KMS-11 (cell line): ENCODE measurements around the gene CDKL2.

Experiments used
- H2AFZ ChIP-seq: fragments of 200-600 bp; sonication (generic); 2 replicates; pipeline ENCODE4 v1.6.1; 2016; ENCODE audit warnings: antibody characterized with exemption, mixed run types, low read depth
- H3K27ac ChIP-seq: fragments of 200-600 bp; sonication (generic); 2 replicates; pipeline ENCODE4 v1.6.1; 2016; ENCODE audit warnings: mild to moderate bottlenecking, mixed run types
- H3K27me3 ChIP-seq: fragments of 200-600 bp; sonication (generic); 2 replicates; pipeline ENCODE4 v1.6.1; 2017; ENCODE audit warnings: mild to moderate bottlenecking, low read depth, mixed run types, moderate library complexity; ENCODE audit not compliant: insufficient read depth
- H3K36me3 ChIP-seq: fragments of 200-600 bp; sonication (generic); 2 replicates; pipeline ENCODE4 v1.6.1; 2017; ENCODE audit warnings: mild to moderate bottlenecking, mixed run types; ENCODE audit not compliant: insufficient read depth
- H3K4me1 ChIP-seq: fragments of 200-600 bp; sonication (generic); 2 replicates; pipeline ENCODE4 v1.6.1; 2016; ENCODE audit warnings: mild to moderate bottlenecking, low read depth, mixed run types; ENCODE audit not compliant: poor library complexity, severe bottlenecking
- H3K4me2 ChIP-seq: fragments of 200-600 bp; sonication (generic); 2 replicates; pipeline ENCODE4 v1.7.0; 2016; ENCODE audit warnings: mild to moderate bottlenecking, mixed run types
- H3K4me3 ChIP-seq: fragments of 200-600 bp; sonication (generic); IDR thresholded peaks from 2 replicates; pipeline ENCODE4 v1.6.1; 2017; ENCODE audit warnings: low read depth, low read length, mixed read lengths; ENCODE audit not compliant: insufficient read depth
- H3K79me2 ChIP-seq: fragments of 200-600 bp; sonication (generic); 2 replicates; pipeline ENCODE4 v1.6.1; 2016; ENCODE audit warnings: low read depth, mixed run types; ENCODE audit not compliant: insufficient read depth
- H3K9ac ChIP-seq: fragments of 200-600 bp; sonication (generic); 2 replicates; pipeline ENCODE4 v1.6.1; 2016; ENCODE audit warnings: mild to moderate bottlenecking, mixed run types
- H4K20me1 ChIP-seq: fragments of 200-600 bp; sonication (generic); 2 replicates; pipeline ENCODE4 v1.6.1; 2016; ENCODE audit warnings: mild to moderate bottlenecking, mixed run types; ENCODE audit not compliant: insufficient read depth
- CTCF ChIP-seq: fragments of 200-600 bp; sonication (generic); conservative IDR thresholded peaks from 2 replicates; pipeline ENCODE4 v1.6.1; 2017; ENCODE audit warnings: low read depth, mild to moderate bottlenecking, antibody characterized with exemption, low read length, moderate library complexity, mixed read lengths

The CDKL2 gene

DNA sequence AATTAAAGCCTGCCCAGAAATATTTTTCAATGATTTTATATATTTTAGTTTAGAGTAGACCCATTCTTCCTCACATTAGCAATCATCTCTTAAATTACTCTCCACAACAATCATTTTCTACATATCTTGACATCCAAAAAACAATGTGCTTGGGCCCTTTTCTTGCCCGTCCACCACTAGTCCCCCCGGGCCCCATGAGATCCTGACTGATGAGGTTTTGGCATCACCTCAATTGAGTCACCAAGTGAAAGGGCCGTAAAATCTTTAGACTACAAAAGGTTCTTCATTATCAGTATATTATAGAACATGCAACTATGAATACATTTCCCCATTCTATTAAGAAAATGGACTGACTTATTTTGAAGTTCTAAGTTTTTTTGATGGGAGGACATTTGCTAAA lies 4.0 kb upstream of the CDKL2 start:
- no peaks in the 10 kb centered on the region for H3K27me3 ChIP-seq
- no peak overlapping the region for H3K27ac ChIP-seq
- no peaks in the 10 kb centered on the region for H3K36me3 ChIP-seq
- H3K4me3 ChIP-seq = no peak overlapping the region
- H3K79me2 ChIP-seq = no peaks in the 10 kb centered on the region
- H3K9ac ChIP-seq = no peak overlapping the region
- no peak for TF ChIP-seq CTCF
- no peak overlapping the region for H3K4me2 ChIP-seq
- peaks cover 11% of the 10 kb centered on the region for H3K4me1 ChIP-seq
- H4K20me1 ChIP-seq = no peaks in the 10 kb centered on the region
- no peak overlapping the region for H2AFZ ChIP-seq

DNA sequence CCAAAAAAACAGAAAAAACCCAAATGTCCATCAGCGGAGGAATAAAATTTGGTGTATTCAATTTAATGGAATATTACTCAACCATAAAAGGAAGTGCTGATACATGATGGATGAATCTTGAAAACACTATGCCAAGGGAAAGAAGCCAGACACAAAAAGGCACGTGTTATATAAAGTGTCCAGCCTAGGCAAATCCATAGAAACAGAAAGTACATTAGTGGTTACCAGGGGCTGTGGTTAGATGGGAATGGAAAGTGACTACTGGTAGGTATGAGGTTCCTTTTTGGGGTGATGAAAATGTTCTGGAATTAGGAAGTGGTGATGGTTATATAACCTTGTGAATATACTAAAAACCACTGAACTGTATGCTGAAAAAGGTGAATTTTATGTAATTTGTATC lies 3.5 kb upstream of the CDKL2 start:
- no peak overlapping the region for H2AFZ ChIP-seq
- TF ChIP-seq CTCF = no peak
- no peaks in the 10 kb centered on the region for H4K20me1 ChIP-seq
- no peaks in the 10 kb centered on the region for H3K36me3 ChIP-seq
- peaks cover 11% of the 10 kb centered on the region for H3K4me1 ChIP-seq
- no peak overlapping the region for H3K4me3 ChIP-seq
- no peaks in the 10 kb centered on the region for H3K79me2 ChIP-seq
- H3K4me2 ChIP-seq = no peak overlapping the region
- no peak overlapping the region for H3K9ac ChIP-seq
- no peaks in the 10 kb centered on the region for H3K27me3 ChIP-seq
- no peak overlapping the region for H3K27ac ChIP-seq

- TF ChIP-seq CTCF = no peak
- Histone ChIP-seq H3K36me3 (no peaks in the 10 kb centered on the region), H4K20me1 (no peaks in the 10 kb centered on the region), H3K79me2 (no peaks in the 10 kb centered on the region), H2AFZ (no peak overlapping the region), H3K27ac (no peak overlapping the region), H3K4me2 (no peak overlapping the region), H3K4me3 (no peak overlapping the region), H3K4me1 (peaks cover 11% of the 10 kb centered on the region), H3K9ac (no peak overlapping the region), H3K27me3 (no peaks in the 10 kb centered on the region)
Observed at GRCh38 chr4:75630937-75631329, 605 bp upstream of the CDKL2 start.

DNA sequence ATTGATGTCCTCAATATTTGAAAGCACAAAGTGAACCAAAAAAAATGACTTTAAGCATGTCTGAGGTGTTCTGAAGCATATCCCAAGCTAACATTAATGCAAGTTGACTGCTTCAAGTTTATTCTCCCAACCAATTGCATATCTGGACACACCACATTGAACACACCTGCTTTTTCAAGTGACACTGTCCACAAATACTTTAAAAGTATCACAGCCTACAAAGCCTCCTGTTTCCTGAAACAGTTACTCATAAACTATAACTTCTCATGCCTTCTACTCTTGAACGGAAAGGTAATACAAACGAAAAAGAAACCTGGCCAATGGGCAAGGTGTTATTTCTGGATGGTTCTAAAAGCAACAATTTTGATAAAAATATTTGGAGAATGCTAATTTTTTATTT lies 1.1 kb downstream of the CDKL2 start:
- no peaks in the 10 kb centered on the region for H4K20me1 ChIP-seq
- H3K27ac ChIP-seq = no peak overlapping the region
- H3K36me3 ChIP-seq = no peaks in the 10 kb centered on the region
- H2AFZ ChIP-seq = no peak overlapping the region
- H3K4me2 ChIP-seq = no peak overlapping the region
- TF ChIP-seq CTCF = no peak
- no peaks in the 10 kb centered on the region for H3K27me3 ChIP-seq
- peaks cover 10% of the 10 kb centered on the region for H3K4me1 ChIP-seq
- no peak overlapping the region for H3K9ac ChIP-seq
- H3K4me3 ChIP-seq = no peak overlapping the region
- no peaks in the 10 kb centered on the region for H3K79me2 ChIP-seq

DNA sequence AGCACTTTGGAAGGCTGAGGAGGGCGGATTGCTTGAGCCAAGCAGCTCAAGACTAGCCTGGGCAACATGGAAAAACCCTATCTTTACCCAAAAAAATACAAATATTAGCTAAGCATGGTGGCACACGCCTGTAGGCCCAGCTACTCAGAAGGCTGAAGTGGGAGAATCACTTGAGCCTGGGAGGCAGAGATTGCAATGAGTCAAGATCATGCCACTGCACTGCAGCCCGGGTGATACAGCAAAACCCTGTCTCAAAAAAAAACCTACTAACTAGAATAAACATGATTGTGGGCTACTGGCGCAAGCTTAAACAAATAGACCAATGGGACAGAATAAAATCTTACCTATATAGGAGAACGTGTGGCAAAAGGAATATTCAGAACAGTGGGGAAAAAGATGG lies 7.3 kb downstream of the CDKL2 start:
- H4K20me1 ChIP-seq = no peaks in the 10 kb centered on the region
- H2AFZ ChIP-seq = no peak overlapping the region
- H3K27me3 ChIP-seq = no peaks in the 10 kb centered on the region
- H3K4me2 ChIP-seq = no peak overlapping the region
- no peak for TF ChIP-seq CTCF
- no peak overlapping the region for H3K27ac ChIP-seq
- no peaks in the 10 kb centered on the region for H3K4me1 ChIP-seq
- no peak overlapping the region for H3K4me3 ChIP-seq
- H3K79me2 ChIP-seq = no peaks in the 10 kb centered on the region
- H3K9ac ChIP-seq = no peak overlapping the region
- H3K36me3 ChIP-seq = no peaks in the 10 kb centered on the region
